Retinal pigment epithelial cell (primary cell): ENCODE data around the gene ANKS1B.

Experiments used
- DNase-seq: peaks from one replicate; pipeline ENCODE4 v3.0.0-alpha.2; 2010; ENCODE audit warnings: low read depth
- H3K4me3 ChIP-seq: 2 replicates; pipeline ENCODE4 v1.5.1; 2011; ENCODE audit warnings: mild to moderate bottlenecking, low read length, control low read depth, moderate library complexity
- CTCF ChIP-seq: conservative IDR thresholded peaks from 2 replicates; pipeline ENCODE4 v1.5.1; 2011; ENCODE audit warnings: low read depth, low read length, control low read depth, inconsistent platforms

Gene ANKS1B

GRCh38 chr12:98738002-98738401 is 1246.7 kb downstream of the ANKS1B start:
- no peak for TF ChIP-seq CTCF
- no peak for DNase-seq
- H3K4me3 ChIP-seq = no peak overlapping the region

GRCh38 chr12:98737322-98737712 is 1247.4 kb downstream of the ANKS1B start:
- no peak for TF ChIP-seq CTCF
- H3K4me3 ChIP-seq = no peak overlapping the region
- no peak for DNase-seq

GRCh38 chr12:98736352-98737321 is 1248.1 kb downstream of the ANKS1B start:
- no peak for TF ChIP-seq CTCF
- no peak overlapping the region for H3K4me3 ChIP-seq
- DNase-seq = no peak

GRCh38 chr12:98735821-98736220 is 1248.9 kb downstream of the ANKS1B start:
- no peak overlapping the region for H3K4me3 ChIP-seq
- DNase-seq = no peak
- no peak for TF ChIP-seq CTCF

GRCh38 chr12:98733667-98734350 is 1250.9 kb downstream of the ANKS1B start:
- H3K4me3 ChIP-seq = no peak overlapping the region
- no peak for DNase-seq
- no peak for TF ChIP-seq CTCF

- DNase-seq = no peak
- H3K4me3 ChIP-seq = no peak overlapping the region
- no peak for TF ChIP-seq CTCF
Observed at GRCh38 chr12:98730412-98730811, 1254.3 kb downstream of the ANKS1B start.
